Mononuclear cell (primary cell): ENCODE results near the gene UGGT2. TPM values are rescaled to one million over a fixed set of nuclear protein-coding genes. Genes with fewer than 3 reads are reported as not detected.
"Not testable (repeated sequence)": the region's sequence is repeated elsewhere in the genome, so short reads cannot be mapped to it uniquely, and the experiment has no call there.

ENCODE experiments used
- H3K27me3 ChIP-seq: 2 replicates; pipeline ENCODE4 v1.6.0; 2011; ENCODE audit warnings: low read length, control low read depth; ENCODE audit not compliant: insufficient read depth
- H3K4me1 ChIP-seq: 2 replicates; pipeline ENCODE4 v1.5.1; 2011; ENCODE audit warnings: mild to moderate bottlenecking, low read length, control low read depth; ENCODE audit not compliant: insufficient read depth
- H3K4me3 ChIP-seq: 2 replicates; pipeline ENCODE4 v1.5.1; 2011; ENCODE audit warnings: mild to moderate bottlenecking, low read length, moderate library complexity
- H3K9me3 ChIP-seq: 2 replicates; pipeline ENCODE4 v1.5.1; 2011; ENCODE audit warnings: low read depth, mild to moderate bottlenecking, control low read depth, low read length
- total RNA-seq: library from RNA; depleted of rRNA; stranded (reverse); fragments of >200 nt; gene quantifications from one replicate; pipeline ENCODE4 v1.2.3, GENCODE V29; 2012

The UGGT2 gene
- total RNA-seq, 1 donor: 4.3 TPM

DNA sequence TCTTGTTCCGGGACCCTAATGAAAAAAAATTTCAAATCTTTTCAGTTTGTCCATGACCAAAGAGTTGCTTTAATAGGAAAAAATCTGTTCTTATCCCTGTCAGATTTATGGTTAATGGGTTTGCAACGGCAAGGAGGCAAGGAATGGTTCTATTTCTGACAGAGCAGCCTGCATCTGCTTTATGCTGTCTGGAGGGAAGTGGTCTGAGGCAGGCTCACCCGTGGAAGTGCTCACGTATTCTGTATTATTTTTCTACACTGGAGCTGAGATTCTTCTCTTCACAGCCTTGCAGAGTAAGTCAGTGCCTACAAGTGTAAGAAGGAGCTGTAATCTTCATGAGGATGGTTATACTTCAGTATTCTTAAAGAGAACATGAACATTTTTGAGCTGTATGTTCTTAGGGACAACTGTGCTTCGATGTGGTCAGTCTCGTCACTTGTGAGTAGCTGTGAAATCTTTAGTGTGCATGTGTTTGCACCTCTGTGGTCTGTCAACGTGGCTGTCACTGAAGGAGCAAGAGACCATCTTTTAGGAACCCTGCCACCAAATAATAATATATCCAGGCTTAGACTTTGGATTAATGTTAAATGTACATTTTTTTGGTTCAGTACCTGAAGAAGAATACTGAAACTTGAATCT, 262.0 kb downstream of the UGGT2 start:
- no peaks in the 10 kb centered on the region for H3K27me3 ChIP-seq
- no peaks in the 10 kb centered on the region for H3K9me3 ChIP-seq
- no peaks in the 10 kb centered on the region for H3K4me1 ChIP-seq
- no peak overlapping the region for H3K4me3 ChIP-seq

DNA sequence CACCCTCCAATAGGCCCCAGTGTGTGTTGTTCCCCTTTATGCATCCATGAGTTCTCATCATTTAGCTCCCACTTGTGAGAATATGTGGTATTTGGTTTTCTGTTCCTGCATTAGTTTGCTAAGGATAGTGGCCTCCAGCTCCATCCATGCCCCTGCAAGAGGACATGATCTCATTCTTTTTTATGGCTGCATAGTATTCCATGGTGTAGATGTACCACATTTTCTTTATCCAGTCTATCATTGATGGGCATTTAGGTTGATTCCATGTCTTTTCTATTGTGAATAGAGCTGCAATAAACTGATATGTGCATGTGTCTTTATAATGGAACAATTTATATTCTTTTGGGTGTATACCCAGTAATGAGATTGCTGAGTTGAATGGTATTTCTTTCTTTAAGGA, 263.9 kb downstream of the UGGT2 start:
- H3K4me1 ChIP-seq, H3K27me3 ChIP-seq, H3K4me3 ChIP-seq, H3K9me3 ChIP-seq: not testable (repeated sequence)

- Histone ChIP-seq H3K9me3 (no peaks in the 10 kb centered on the region), H3K4me3 (no peak overlapping the region), H3K4me1 (no peaks in the 10 kb centered on the region), H3K27me3 (no peaks in the 10 kb centered on the region)
Observed at GRCh38 chr13:95788100-95788463, 265.1 kb downstream of the UGGT2 start.

DNA sequence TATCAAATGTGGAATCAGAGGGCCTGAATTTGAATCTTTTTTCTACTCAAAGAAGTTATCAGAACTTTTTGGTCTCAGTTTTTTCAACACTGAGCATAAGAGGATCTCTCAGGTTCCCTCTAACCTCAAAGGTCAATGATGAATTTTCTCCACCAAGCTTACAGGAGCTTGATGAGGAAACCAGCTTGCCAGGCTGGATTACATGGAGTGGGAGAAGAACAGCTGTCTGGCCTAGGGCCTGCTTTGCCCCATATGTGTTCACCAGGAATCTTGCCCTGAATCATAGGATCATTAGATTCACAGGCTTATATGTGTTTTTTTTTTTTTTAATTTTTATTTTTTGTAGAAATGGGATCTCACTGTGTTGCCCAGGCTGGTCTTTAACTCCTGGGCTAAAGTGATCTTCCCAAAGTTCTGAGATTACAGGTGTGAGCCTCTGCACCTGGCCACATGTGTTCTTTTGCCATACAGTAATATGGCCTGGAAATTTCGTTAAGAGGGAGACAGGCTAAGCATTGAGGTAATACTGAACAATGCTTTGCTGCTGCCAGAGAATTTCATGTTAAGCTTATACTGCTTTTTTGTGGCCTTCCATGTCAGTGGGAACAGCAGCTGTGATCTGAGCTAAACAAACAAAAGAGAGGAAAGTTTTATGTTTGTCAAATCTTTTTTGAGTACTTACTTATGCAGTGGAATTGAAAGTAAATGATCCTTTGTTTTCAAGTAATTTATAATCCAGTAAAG, 265.7 kb downstream of the UGGT2 start:
- Histone ChIP-seq H3K4me1 (no peaks in the 10 kb centered on the region), H3K27me3 (no peaks in the 10 kb centered on the region), H3K9me3 (no peaks in the 10 kb centered on the region), H3K4me3 (no peak overlapping the region)

DNA sequence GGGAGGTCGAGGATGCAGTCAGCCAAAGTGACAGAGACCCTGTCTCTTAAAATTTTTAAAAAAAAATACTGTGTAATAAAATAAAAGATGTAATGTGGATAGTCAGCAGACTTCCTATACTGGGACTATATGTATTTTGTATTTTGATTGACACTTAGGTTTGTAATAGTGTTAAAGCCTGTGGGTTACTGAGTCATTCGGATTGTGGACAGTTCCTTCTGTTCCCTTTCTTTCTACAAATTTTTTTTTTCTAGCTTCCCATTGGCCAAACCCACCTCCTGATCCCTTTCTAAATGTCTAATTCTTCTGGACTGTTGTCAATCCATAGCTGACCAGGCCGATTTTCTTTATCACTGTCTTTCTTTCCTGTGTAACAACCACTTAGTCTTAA, 268.3 kb downstream of the UGGT2 start:
- Histone ChIP-seq H3K27me3 (no peaks in the 10 kb centered on the region), H3K9me3 (no peaks in the 10 kb centered on the region), H3K4me1 (no peaks in the 10 kb centered on the region), H3K4me3 (no peak overlapping the region)

GRCh38 chr13:95784161-95784899, 268.9 kb downstream of the UGGT2 start:
- no peaks in the 10 kb centered on the region for H3K4me1 ChIP-seq
- H3K27me3 ChIP-seq: no peaks in the 10 kb centered on the region
- no peaks in the 10 kb centered on the region for H3K9me3 ChIP-seq
- no peak overlapping the region for H3K4me3 ChIP-seq

DNA sequence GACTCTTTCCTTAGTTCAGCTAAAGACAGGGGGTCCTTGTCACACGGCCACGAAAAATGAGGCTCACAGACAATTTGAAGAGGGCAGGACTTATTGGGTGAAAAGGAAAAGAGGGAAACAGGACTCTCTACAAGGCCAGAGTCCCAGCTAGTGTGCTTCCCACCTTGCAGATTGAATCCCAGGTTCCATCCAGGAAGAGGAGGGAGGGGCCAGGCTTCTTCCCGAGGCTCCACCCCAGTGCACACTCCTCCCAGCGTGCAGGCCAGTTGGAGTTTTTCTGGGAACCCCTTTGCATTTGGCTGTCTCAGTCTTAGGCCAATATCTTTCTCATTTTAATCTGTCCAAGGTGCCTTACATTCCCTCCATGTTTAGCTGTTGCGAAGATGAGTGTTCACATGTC, 269.5 kb downstream of the UGGT2 start:
- H3K27me3 ChIP-seq: no peaks in the 10 kb centered on the region
- no peaks in the 10 kb centered on the region for H3K9me3 ChIP-seq
- H3K4me3 ChIP-seq: no peak overlapping the region
- no peaks in the 10 kb centered on the region for H3K4me1 ChIP-seq

DNA sequence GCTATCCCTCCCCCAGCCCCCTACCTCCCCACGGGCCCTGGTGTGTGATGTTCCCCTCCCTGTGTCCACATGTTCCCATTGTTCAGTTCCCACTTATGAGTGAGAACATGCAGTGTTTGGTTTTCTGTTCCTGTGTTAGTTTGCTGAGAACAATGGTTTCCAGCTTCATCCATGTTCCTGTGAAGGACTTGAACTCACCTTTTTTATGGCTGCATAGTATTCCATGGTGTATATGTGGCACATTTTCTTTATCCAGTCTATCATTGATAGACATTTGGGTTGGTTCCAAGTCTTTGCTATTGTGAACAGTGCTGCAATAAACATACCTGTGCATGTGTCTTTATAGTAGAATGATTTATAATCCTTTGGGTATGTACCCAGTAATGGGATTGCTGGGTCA, 271.3 kb downstream of the UGGT2 start:
- H3K9me3 ChIP-seq, H3K4me1 ChIP-seq, H3K27me3 ChIP-seq, H3K4me3 ChIP-seq: not testable (repeated sequence)

DNA sequence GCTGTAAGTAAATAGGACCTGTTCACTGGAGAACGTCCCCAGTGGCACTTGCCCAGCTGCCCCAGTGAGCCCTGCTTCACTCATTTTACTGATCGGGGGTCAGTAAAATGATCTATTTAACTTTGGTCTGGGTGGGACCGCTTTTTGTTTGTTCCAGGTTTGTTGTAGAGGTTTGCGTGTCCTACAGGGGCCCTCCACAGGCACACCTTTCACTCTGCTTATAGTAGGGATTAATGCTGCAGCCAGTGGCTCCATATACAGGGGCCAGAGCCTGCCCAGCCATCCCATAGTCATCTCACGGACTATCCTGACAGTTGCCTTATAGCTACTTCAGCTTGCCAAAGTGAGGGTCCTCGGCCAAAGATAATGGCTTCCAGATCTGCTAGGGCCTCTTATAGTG, 272.2 kb downstream of the UGGT2 start:
- Histone ChIP-seq H3K4me3 (no peak overlapping the region), H3K4me1 (no peaks in the 10 kb centered on the region), H3K27me3 (no peaks in the 10 kb centered on the region), H3K9me3 (no peaks in the 10 kb centered on the region)

DNA sequence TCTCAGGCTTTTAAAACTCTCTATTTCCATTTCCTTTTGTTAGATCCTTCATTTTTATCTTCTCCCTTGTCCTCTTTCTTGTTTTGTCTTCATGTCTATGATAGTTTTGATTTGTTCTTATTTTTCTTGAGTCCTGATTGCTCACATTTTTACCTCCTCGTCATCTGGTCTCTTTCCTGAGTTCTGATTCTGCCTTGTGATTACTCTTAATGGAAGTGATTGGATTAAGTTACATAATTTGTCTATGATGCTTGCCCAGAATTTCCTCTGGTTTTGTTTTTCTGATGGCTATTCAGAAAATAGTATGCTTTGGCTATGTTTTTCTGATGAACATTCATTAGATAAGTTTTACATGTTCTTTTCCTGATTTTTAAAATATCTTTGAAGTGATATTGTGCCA, 273.7 kb downstream of the UGGT2 start:
- no peaks in the 10 kb centered on the region for H3K27me3 ChIP-seq
- H3K9me3 ChIP-seq: no peaks in the 10 kb centered on the region
- no peak overlapping the region for H3K4me3 ChIP-seq
- no peaks in the 10 kb centered on the region for H3K4me1 ChIP-seq

DNA sequence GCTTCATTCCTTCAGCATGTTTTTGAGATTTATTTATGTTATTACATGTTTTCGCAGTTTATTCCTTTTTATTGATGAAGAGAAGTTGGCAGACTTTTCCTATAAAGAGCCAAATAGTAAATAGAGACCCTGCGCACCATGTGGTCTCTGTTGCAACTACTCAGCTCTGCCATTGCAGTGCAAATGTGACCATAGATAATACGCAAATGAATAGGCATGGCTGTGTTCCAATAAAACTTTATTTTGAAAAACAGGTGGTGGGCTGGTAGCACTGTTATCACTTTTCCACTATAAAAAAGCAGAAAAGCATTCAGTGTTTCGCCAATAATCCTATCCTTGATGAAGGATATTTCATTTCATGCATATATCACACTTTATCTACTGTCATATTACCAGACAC, 281.3 kb downstream of the UGGT2 start:
- H3K4me1 ChIP-seq: no peaks in the 10 kb centered on the region
- H3K4me3 ChIP-seq: no peak overlapping the region
- no peaks in the 10 kb centered on the region for H3K27me3 ChIP-seq
- no peaks in the 10 kb centered on the region for H3K9me3 ChIP-seq

DNA sequence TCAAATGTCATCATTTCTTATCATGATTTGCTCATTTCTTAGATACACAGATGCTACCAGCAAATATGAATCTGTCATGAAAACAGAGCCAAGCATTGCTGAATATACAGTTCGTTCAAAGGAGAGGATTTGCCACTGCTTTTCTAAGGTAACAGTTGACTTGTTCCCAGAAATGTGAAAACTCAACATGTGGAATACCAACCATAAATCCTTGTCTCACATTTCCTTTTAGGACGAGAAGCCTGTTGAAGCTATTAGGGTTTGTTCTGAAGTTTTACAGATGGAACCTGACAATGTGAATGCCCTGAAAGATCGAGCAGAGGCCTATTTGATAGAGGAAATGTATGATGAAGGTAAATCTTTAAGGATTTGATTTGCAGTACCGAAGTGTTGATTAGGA, 289.6 kb downstream of the UGGT2 start:
- Histone ChIP-seq H3K4me3 (no peak overlapping the region), H3K9me3 (no peaks in the 10 kb centered on the region), H3K4me1 (no peaks in the 10 kb centered on the region), H3K27me3 (no peaks in the 10 kb centered on the region)

- H3K4me1 ChIP-seq, H3K27me3 ChIP-seq, H3K4me3 ChIP-seq, H3K9me3 ChIP-seq: not testable (repeated sequence)
Observed at GRCh38 chr13:95762626-95763025, 290.6 kb downstream of the UGGT2 start.

DNA sequence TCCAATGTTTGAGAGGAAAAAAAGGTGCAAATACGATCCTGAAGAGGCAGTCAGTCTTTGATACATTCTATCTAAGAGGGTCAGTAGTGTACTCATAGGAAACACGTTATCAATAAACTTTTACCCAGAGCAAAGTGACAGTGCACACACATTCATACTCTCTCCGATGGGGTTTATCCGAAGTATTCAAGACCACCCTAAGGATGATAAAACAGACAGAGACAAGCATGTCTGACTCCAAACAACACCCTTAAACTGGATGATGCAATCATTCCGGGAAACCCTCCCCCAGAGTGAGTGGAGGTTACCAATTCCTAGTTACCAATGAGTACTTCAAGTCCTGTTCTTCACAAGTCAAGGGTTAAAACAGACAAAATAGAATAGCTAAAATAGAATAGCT, 297.1 kb downstream of the UGGT2 start:
- Histone ChIP-seq H3K27me3 (no peaks in the 10 kb centered on the region), H3K4me1 (peaks cover 3% of the 10 kb centered on the region), H3K9me3 (no peaks in the 10 kb centered on the region), H3K4me3 (no peak overlapping the region)

DNA sequence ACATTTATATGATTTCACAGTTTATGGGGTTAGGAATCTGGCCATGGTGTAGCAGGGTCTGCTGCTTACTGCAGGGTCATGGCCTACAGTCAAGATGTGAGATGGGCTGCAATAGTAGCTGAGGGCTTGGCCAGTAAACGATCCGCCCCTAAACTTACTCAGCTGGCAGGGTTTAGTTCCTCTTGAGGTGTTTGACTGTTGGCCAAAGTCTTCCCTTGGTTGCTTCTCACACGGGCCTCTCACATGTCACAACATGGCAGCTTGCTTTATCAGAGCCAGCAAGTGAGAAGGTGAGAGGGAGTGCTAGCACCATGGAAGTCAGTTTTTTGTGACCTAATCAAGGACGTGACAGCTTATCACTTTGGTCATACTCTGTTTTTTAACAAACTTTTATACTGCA, 299.1 kb downstream of the UGGT2 start:
- Histone ChIP-seq H3K4me1 (peaks cover 3% of the 10 kb centered on the region), H3K9me3 (no peaks in the 10 kb centered on the region), H3K27me3 (no peaks in the 10 kb centered on the region), H3K4me3 (no peak overlapping the region)

GRCh38 chr13:95752677-95753076, 300.5 kb downstream of the UGGT2 start:
- Histone ChIP-seq H3K4me1 (peaks cover 3% of the 10 kb centered on the region), H3K4me3 (no peak overlapping the region), H3K9me3 (no peaks in the 10 kb centered on the region), H3K27me3 (no peaks in the 10 kb centered on the region)
